H1 (cell line): ENCODE measurements around the gene ADH1C.
A peak's percentile ranks its signal among the peaks of the same experiment; 100 is the strongest.
"Not testable (repeated sequence)": the region's sequence is repeated elsewhere in the genome, so short reads cannot be mapped to it uniquely, and the experiment has no call there.

Experiments
- ATF3 ChIP-seq: IDR thresholded peaks from 2 replicates; pipeline ENCODE4 v1.6.1; 2011; ENCODE audit warnings: low read depth, mild to moderate bottlenecking, low read length; ENCODE audit not compliant: insufficient read depth
- JUND ChIP-seq: IDR thresholded peaks from 2 replicates; pipeline ENCODE4 v1.6.1; 2011; ENCODE audit warnings: mild to moderate bottlenecking, improper control_type of control experiment, low read length
- NRF1 ChIP-seq: IDR thresholded peaks from 2 replicates; pipeline ENCODE4 v1.6.1; 2011; ENCODE audit warnings: mild to moderate bottlenecking, low read depth, low read length, improper control_type of control experiment
- POLR2A ChIP-seq, 2 experiments: IDR thresholded peaks; 1 replicate in 1 of 2; 2 replicates in 1 of 2; pipeline ENCODE4 v1.6.1; 2011; ENCODE audit warnings: low read depth in 2 of 2, low read length in 2 of 2, mild to moderate bottlenecking in 2 of 2; ENCODE audit errors: control extremely low read depth in 1 of 2
- RFX5 ChIP-seq: IDR thresholded peaks from 2 replicates; pipeline ENCODE4 v1.6.1; 2011; ENCODE audit warnings: low read depth, low read length, improper control_type of control experiment, borderline replicate concordance
- USF2 ChIP-seq: IDR thresholded peaks from 2 replicates; pipeline ENCODE4 v1.6.1; 2011; ENCODE audit warnings: low read length, improper control_type of control experiment
- TF ChIP-seq, protein P1 (sequence below), 3 experiments: IDR thresholded peaks; 1 replicate in 2 of 3; 2 replicates in 1 of 3; pipeline versions ENCODE4 v1.5.1 to v1.6.1; 2011; ENCODE audit warnings: low read length in 3 of 3, mild to moderate bottlenecking in 3 of 3, inconsistent platforms in 2 of 3, low read depth in 1 of 3, moderate library complexity in 1 of 3; ENCODE audit not compliant: insufficient read depth in 1 of 3; ENCODE audit errors: control extremely low read depth in 1 of 3

- TF ChIP-seq NRF1; RFX5; JUND; POLR2A (IDR thresholded peaks at IDR 0.05; ENCODE audit: control extremely low read depth in 1 of 2, low read depth in 2 of 2, low read length in 2 of 2); USF2; ATF3: not testable (repeated sequence)
- TF ChIP-seq, protein P1, sequence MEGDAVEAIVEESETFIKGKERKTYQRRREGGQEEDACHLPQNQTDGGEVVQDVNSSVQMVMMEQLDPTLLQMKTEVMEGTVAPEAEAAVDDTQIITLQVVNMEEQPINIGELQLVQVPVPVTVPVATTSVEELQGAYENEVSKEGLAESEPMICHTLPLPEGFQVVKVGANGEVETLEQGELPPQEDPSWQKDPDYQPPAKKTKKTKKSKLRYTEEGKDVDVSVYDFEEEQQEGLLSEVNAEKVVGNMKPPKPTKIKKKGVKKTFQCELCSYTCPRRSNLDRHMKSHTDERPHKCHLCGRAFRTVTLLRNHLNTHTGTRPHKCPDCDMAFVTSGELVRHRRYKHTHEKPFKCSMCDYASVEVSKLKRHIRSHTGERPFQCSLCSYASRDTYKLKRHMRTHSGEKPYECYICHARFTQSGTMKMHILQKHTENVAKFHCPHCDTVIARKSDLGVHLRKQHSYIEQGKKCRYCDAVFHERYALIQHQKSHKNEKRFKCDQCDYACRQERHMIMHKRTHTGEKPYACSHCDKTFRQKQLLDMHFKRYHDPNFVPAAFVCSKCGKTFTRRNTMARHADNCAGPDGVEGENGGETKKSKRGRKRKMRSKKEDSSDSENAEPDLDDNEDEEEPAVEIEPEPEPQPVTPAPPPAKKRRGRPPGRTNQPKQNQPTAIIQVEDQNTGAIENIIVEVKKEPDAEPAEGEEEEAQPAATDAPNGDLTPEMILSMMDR (IDR thresholded peaks at IDR 0.05; ENCODE audit: control extremely low read depth in 1 of 3, insufficient read depth in 1 of 3, low read depth in 1 of 3, low read length in 3 of 3) = peak in 2 of 3 experiments; percentile 18 to 48; a peak in 2 of 4 replicates
Observed at GRCh38 chr4:99377341-99377740, 24.8 kb upstream of the ADH1C start.
